Panc1 (cell line): ENCODE data around the gene HTT. TPM values are rescaled to one million over a fixed set of nuclear protein-coding genes. Genes with fewer than 3 reads are reported as not detected.

Experiments
- ATAC-seq: fragments of 200-7000 bp; cut with Tn5 transposase; 2 replicates; pipeline ENCODE4 v1.9.1; 2020; ENCODE audit warnings: mild to moderate bottlenecking, moderate library complexity
- BruUV-seq: library from RNA; stranded (reverse); fragments of 400-500 nt; replicated peaks from 2 replicates; lab custom pipeline; 2021; lab: Mats Ljungman, UMichigan
- CTCF ChIA-PET: fragments of 300-600 bp; sonication (Branson Sonifier 250); formaldehyde crosslinking; loops from one replicate; lab custom pipeline; 2022; ENCODE audit warnings: antibody characterized with exemption; lab: Charles Lee
- POLR2A ChIA-PET: fragments of 300-600 bp; sonication (Branson Sonifier 250); formaldehyde crosslinking; loops from one replicate; lab custom pipeline; 2022; ENCODE audit warnings: antibody characterized with exemption; lab: Charles Lee
- DNase-seq: peaks from one replicate; pipeline ENCODE4 v3.0.0-alpha.2; 2010; ENCODE audit warnings: low read depth, low spot score
- H3K27ac ChIP-seq: 2 replicates; pipeline ENCODE4 v1.5.1; 2011; ENCODE audit warnings: mild to moderate bottlenecking, low read length, inconsistent platforms
- H3K27me3 ChIP-seq: fragments of 200-500 bp; sonication (Bioruptor generic); 2 replicates; pipeline ENCODE4 v1.6.0; 2014; ENCODE audit warnings: low read length, inconsistent platforms; ENCODE audit not compliant: control insufficient read depth, insufficient read depth
- H3K36me3 ChIP-seq: fragments of 200-500 bp; sonication (Bioruptor generic); 2 replicates; pipeline ENCODE4 v1.5.1; 2014; ENCODE audit warnings: inconsistent platforms, mild to moderate bottlenecking, low read length, moderate library complexity; ENCODE audit not compliant: control insufficient read depth, insufficient read depth
- H3K4me1 ChIP-seq: 2 replicates; pipeline ENCODE4 v1.5.1; 2011; ENCODE audit warnings: inconsistent platforms, mild to moderate bottlenecking, low read length, moderate library complexity; ENCODE audit not compliant: control insufficient read depth, insufficient read depth
- H3K4me3 ChIP-seq, 2 experiments: 2 replicates each; pipeline ENCODE4 v1.5.1; 2011 to 2012; ENCODE audit warnings: low read depth in 2 of 2, low read length in 2 of 2, mild to moderate bottlenecking in 2 of 2, inconsistent platforms in 1 of 2, moderate library complexity in 1 of 2
- H3K9me3 ChIP-seq: fragments of 200-500 bp; sonication (Bioruptor generic); 2 replicates; pipeline ENCODE4 v1.5.1; 2014; ENCODE audit warnings: low read depth, mild to moderate bottlenecking, inconsistent platforms, low read length, moderate library complexity; ENCODE audit not compliant: control insufficient read depth, insufficient read depth
- CTCF ChIP-seq: fragments of 450-650 bp; IDR thresholded peaks from 2 replicates; pipeline ENCODE4 v1.5.1; 2017; ENCODE audit warnings: mild to moderate bottlenecking
- POLR2AphosphoS5 ChIP-seq: IDR thresholded peaks from 2 replicates; pipeline ENCODE4 v1.6.1; 2012; ENCODE audit warnings: mild to moderate bottlenecking, low read depth, low read length, moderate library complexity
- REST ChIP-seq, 2 experiments: IDR thresholded peaks; 2 replicates each; pipeline ENCODE4 v1.6.1; 2011 to 2012; ENCODE audit warnings: low read depth in 2 of 2, control low read depth in 1 of 2, low read length in 1 of 2, mild to moderate bottlenecking in 1 of 2, moderate library complexity in 1 of 2; ENCODE audit not compliant: insufficient read depth in 1 of 2
- SIN3A ChIP-seq: IDR thresholded peaks from 2 replicates; pipeline ENCODE4 v1.6.1; 2012; ENCODE audit warnings: low read depth, mild to moderate bottlenecking, low read length, moderate library complexity, borderline replicate concordance; ENCODE audit not compliant: insufficient read depth
- TCF7L2 ChIP-seq: IDR thresholded peaks from 2 replicates; pipeline ENCODE4 v1.6.1; 2011; ENCODE audit warnings: mild to moderate bottlenecking, low read depth, low read length, inconsistent platforms
- in situ Hi-C: cut with HindIII; loops from 2 replicates; pipeline ENCODE4 v1.10.0; 2016; ENCODE audit warnings: low sequenced_read_pairs, low pct_unique_long_range_greater_than_20kb
- intact Hi-C: fragments of 100-400 bp; cut with micrococcal nuclease; formaldehyde crosslinking; loops from one replicate; pipeline ENCODE4 v1.10.0; 2022; ENCODE audit not compliant: unreplicated experiment
- total RNA-seq: library from RNA; stranded (reverse); gene quantifications from one replicate; pipeline ENCODE4 v1.2.1, GENCODE V29; 2021; ENCODE audit not compliant: unreplicated experiment

HTT gene
- total RNA-seq, 1 experiment from 2014 or later: 24.7 TPM

- TF ChIP-seq SIN3A (no peak), TCF7L2 (no peak), CTCF (no peak), POLR2AphosphoS5 (no peak)
- Histone ChIP-seq H3K4me1 (no peaks in the 10 kb centered on the region), H3K36me3 (no peaks in the 10 kb centered on the region), H3K9me3 (no peaks in the 10 kb centered on the region), H3K27ac (no peak overlapping the region), H3K27me3 (no peaks in the 10 kb centered on the region), H3K4me3 (no peak overlapping the region)
- in situ Hi-C loops (no loop called here), intact Hi-C loops (no loop called here)
- ChIA-PET POLR2A (interaction anchor here (0.7 kb wide), 1 partner anchor 13 kb away, joined by 3 read pairs; no protein-coding TSS in a partner anchor), CTCF (no interaction called here)
- DNase-seq (no peak), ATAC-seq (no peak)
- no TSS peak for BruUV-seq
These were observed 159.9 kb downstream of the HTT start for GRCh38 chr4:3234171-3235029.

GRCh38 chr4:3235030-3235345, 160.5 kb downstream of the HTT start:
- BruUV-seq: no TSS peak
- Histone ChIP-seq H3K9me3 (no peaks in the 10 kb centered on the region), H3K36me3 (no peaks in the 10 kb centered on the region), H3K4me1 (no peaks in the 10 kb centered on the region), H3K27me3 (no peaks in the 10 kb centered on the region), H3K27ac (no peak overlapping the region), H3K4me3 (no peak overlapping the region)
- POLR2A ChIA-PET: no interaction called here
- TF ChIP-seq REST (IDR thresholded peaks at IDR 0.05; ENCODE audit: insufficient read depth in 1 of 2, low read depth in 2 of 2, low read length in 1 of 2): no peak
- no peak for TF ChIP-seq SIN3A
- ATAC-seq: no peak
- CTCF ChIA-PET: no interaction called here
- in situ Hi-C loops (no loop called here), intact Hi-C loops (no loop called here)
- DNase-seq: no peak

- ChIA-PET CTCF (no interaction called here), POLR2A (no interaction called here)
- Histone ChIP-seq H3K4me3 (no peak overlapping the region), H3K36me3 (no peaks in the 10 kb centered on the region), H3K27me3 (no peaks in the 10 kb centered on the region), H3K9me3 (no peaks in the 10 kb centered on the region), H3K4me1 (no peaks in the 10 kb centered on the region), H3K27ac (no peak overlapping the region)
- no peak for TF ChIP-seq POLR2AphosphoS5
- TF ChIP-seq TCF7L2: no peak
- TF ChIP-seq SIN3A: no peak
- TF ChIP-seq CTCF: no peak
- TF ChIP-seq REST (IDR thresholded peaks at IDR 0.05; ENCODE audit: insufficient read depth in 1 of 2, low read depth in 2 of 2, low read length in 1 of 2): no peak
- BruUV-seq: no TSS peak
- intact Hi-C loops: no loop called here
- no peak for DNase-seq
- in situ Hi-C loops: no loop called here
- no peak for ATAC-seq
These were observed 161.1 kb downstream of the HTT start for GRCh38 chr4:3235581-3235980.
